Osteoblast (primary cell): ENCODE results near the gene USP49. TPM values are rescaled to one million over a fixed set of nuclear protein-coding genes. Genes with fewer than 3 reads are reported as not detected.

Experiments used
- DNase-seq: peaks from one replicate; pipeline ENCODE4 v3.0.0; 2011; ENCODE audit warnings: low spot score, mixed read lengths; ENCODE audit not compliant: insufficient read length; ENCODE audit errors: missing footprints
- H2AFZ ChIP-seq: 2 replicates; pipeline ENCODE4 v1.6.0; 2011; ENCODE audit warnings: mild to moderate bottlenecking, low read length
- H3K27ac ChIP-seq: 2 replicates; pipeline ENCODE4 v1.5.1; 2011; ENCODE audit warnings: mild to moderate bottlenecking, low read depth, low read length, moderate library complexity
- H3K27me3 ChIP-seq: 2 replicates; pipeline ENCODE4 v1.6.0; 2012; ENCODE audit warnings: mild to moderate bottlenecking, control low read depth, inconsistent platforms, low read length, moderate library complexity; ENCODE audit not compliant: insufficient read depth
- H3K36me3 ChIP-seq: 2 replicates; pipeline ENCODE4 v1.5.1; 2011; ENCODE audit warnings: mild to moderate bottlenecking, low read length, control low read depth, moderate library complexity; ENCODE audit not compliant: insufficient read depth
- H3K4me1 ChIP-seq: 2 replicates; pipeline ENCODE4 v1.5.1; 2011; ENCODE audit warnings: mild to moderate bottlenecking, low read length, control low read depth, moderate library complexity; ENCODE audit not compliant: insufficient read depth
- H3K4me2 ChIP-seq: 2 replicates; pipeline ENCODE4 v1.6.0; 2011; ENCODE audit warnings: mild to moderate bottlenecking, low read length; ENCODE audit not compliant: insufficient read depth
- H3K4me3 ChIP-seq: fragments of 200-600 bp; sonication (generic); 3 replicates; pipeline ENCODE4 v1.5.1; 2012; ENCODE audit warnings: mild to moderate bottlenecking, low read length, inconsistent platforms; ENCODE audit not compliant: insufficient read depth
- H3K79me2 ChIP-seq: 2 replicates; pipeline ENCODE4 v1.6.0; 2012; ENCODE audit warnings: mild to moderate bottlenecking, low read length, control low read depth, inconsistent platforms; ENCODE audit not compliant: insufficient read depth
- H3K9me3 ChIP-seq: 2 replicates; pipeline ENCODE4 v1.5.1; 2011; ENCODE audit warnings: low read depth, low read length, control low read depth
- H4K20me1 ChIP-seq: 2 replicates; pipeline ENCODE4 v1.6.0; 2012; ENCODE audit warnings: mild to moderate bottlenecking, low read length, control low read depth; ENCODE audit not compliant: insufficient read depth
- total RNA-seq: library from RNA; depleted of rRNA; stranded (reverse); fragments of >200 nt; gene quantifications from 2 replicates; pipeline ENCODE4 v1.2.3, GENCODE V29; 2012
- TF ChIP-seq, protein P1 (sequence below): IDR thresholded peaks from 2 replicates; pipeline ENCODE4 v1.5.1; 2011; ENCODE audit warnings: mild to moderate bottlenecking, low read depth, low read length, moderate library complexity; ENCODE audit errors: extremely low read depth

USP49 gene
- total RNA-seq, 1 donor, result 3.6 TPM

DNA sequence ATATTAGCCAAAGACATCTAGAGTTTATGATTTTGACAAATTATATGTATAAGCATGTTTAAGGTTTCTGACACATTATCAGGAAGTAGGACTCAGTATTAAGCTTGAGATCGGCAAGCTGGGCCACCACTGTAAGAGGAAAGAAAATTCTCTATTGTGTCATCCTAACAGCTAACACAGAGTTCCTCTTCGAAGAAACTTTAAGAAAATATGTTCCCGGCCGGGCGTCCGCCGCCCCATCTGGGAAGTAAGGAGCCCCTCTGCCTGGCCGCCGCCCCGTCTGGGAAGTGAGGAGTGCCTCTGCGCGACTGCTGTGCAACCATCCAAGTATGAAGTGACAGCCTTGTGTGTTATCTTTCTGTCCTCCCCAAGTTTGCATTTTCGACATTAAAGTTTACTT is 23.0 kb downstream of the USP49 start:
- H3K27ac ChIP-seq, result no peak overlapping the region
- H3K36me3 ChIP-seq, result no peaks in the 10 kb centered on the region
- H4K20me1 ChIP-seq, result no peaks in the 10 kb centered on the region
- no peak overlapping the region for H2AFZ ChIP-seq
- no peak for DNase-seq
- no peaks in the 10 kb centered on the region for H3K27me3 ChIP-seq
- H3K4me3 ChIP-seq, result no peak overlapping the region
- no peaks in the 10 kb centered on the region for H3K79me2 ChIP-seq
- TF ChIP-seq, protein P1, sequence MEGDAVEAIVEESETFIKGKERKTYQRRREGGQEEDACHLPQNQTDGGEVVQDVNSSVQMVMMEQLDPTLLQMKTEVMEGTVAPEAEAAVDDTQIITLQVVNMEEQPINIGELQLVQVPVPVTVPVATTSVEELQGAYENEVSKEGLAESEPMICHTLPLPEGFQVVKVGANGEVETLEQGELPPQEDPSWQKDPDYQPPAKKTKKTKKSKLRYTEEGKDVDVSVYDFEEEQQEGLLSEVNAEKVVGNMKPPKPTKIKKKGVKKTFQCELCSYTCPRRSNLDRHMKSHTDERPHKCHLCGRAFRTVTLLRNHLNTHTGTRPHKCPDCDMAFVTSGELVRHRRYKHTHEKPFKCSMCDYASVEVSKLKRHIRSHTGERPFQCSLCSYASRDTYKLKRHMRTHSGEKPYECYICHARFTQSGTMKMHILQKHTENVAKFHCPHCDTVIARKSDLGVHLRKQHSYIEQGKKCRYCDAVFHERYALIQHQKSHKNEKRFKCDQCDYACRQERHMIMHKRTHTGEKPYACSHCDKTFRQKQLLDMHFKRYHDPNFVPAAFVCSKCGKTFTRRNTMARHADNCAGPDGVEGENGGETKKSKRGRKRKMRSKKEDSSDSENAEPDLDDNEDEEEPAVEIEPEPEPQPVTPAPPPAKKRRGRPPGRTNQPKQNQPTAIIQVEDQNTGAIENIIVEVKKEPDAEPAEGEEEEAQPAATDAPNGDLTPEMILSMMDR, result no peak
- no peaks in the 10 kb centered on the region for H3K9me3 ChIP-seq
- no peaks in the 10 kb centered on the region for H3K4me1 ChIP-seq
- H3K4me2 ChIP-seq, result no peak overlapping the region

DNA sequence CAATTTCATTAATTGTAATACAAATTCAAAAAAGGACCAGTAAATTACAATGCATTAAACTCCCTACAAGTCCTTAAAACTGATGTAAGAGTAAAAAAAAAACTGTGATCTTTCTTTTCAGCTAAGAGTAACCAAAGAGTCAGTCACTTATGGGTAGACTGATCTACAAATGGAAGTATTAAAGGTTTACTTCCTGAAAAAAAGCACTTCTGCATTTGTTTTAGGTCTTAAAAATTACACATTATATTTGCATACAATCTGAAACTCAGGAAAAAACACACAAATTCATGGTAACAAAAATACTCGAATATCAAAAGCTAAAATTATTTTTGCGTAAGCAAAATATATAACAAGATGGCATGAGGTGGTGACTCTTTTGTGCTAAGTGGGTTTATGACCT is 23.5 kb downstream of the USP49 start:
- H3K9me3 ChIP-seq, result no peaks in the 10 kb centered on the region
- DNase-seq, result no peak
- no peaks in the 10 kb centered on the region for H4K20me1 ChIP-seq
- H3K36me3 ChIP-seq, result no peaks in the 10 kb centered on the region
- H3K4me2 ChIP-seq, result no peak overlapping the region
- H2AFZ ChIP-seq, result no peak overlapping the region
- no peaks in the 10 kb centered on the region for H3K4me1 ChIP-seq
- H3K4me3 ChIP-seq, result no peak overlapping the region
- no peak overlapping the region for H3K27ac ChIP-seq
- TF ChIP-seq, protein P1, result no peak
- no peaks in the 10 kb centered on the region for H3K79me2 ChIP-seq
- no peaks in the 10 kb centered on the region for H3K27me3 ChIP-seq

DNA sequence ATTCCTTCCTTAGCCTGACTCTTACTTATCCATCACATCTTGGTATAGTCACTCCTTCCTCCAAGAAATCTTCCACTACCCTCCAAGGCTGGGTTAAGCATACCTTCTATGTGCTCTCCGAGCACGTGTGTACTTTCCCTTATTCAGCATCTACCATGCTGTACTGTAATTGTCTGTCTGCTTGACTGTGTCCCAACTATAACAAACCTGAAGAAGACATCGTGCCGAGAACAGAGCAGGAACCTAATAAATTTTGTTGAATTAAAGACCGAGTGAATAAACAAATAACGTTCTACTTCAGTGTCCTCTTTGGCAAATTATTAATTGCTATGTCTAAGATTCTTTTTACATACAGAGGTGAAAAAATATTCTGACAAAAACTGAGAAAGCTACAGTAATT is 35.8 kb downstream of the USP49 start:
- no peak overlapping the region for H3K4me3 ChIP-seq
- no peaks in the 10 kb centered on the region for H3K4me1 ChIP-seq
- H3K27ac ChIP-seq, result no peak overlapping the region
- no peaks in the 10 kb centered on the region for H3K9me3 ChIP-seq
- H3K79me2 ChIP-seq, result no peaks in the 10 kb centered on the region
- no peaks in the 10 kb centered on the region for H3K36me3 ChIP-seq
- H2AFZ ChIP-seq, result no peak overlapping the region
- TF ChIP-seq, protein P1, result no peak
- no peaks in the 10 kb centered on the region for H3K27me3 ChIP-seq
- no peaks in the 10 kb centered on the region for H4K20me1 ChIP-seq
- no peak overlapping the region for H3K4me2 ChIP-seq
- DNase-seq, result peak; percentile 35

DNA sequence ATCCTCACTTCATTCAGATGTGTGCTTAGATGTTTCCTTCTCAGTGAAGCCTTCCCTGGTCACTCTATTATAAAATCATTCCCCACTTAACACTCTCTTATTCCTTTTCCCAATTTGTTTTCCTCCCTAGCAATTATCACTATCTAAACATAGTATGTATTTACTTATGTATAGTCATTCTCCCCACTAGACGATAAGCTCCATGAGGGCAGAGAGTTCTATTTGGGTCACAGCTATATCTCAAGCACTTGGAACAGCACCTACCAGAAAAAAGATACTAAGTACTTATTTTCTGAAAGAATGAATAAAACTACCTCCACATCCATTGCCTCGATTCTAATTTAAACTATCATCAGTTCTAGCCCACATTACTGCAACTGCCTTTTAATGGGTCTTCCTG is 36.5 kb downstream of the USP49 start:
- H3K27ac ChIP-seq, result no peak overlapping the region
- DNase-seq, result peak; percentile 42
- no peaks in the 10 kb centered on the region for H3K9me3 ChIP-seq
- H3K4me3 ChIP-seq, result no peak overlapping the region
- H3K4me1 ChIP-seq, result no peaks in the 10 kb centered on the region
- TF ChIP-seq, protein P1, result no peak
- no peak overlapping the region for H3K4me2 ChIP-seq
- no peaks in the 10 kb centered on the region for H3K79me2 ChIP-seq
- H4K20me1 ChIP-seq, result no peaks in the 10 kb centered on the region
- H3K27me3 ChIP-seq, result no peaks in the 10 kb centered on the region
- H2AFZ ChIP-seq, result no peak overlapping the region
- H3K36me3 ChIP-seq, result no peaks in the 10 kb centered on the region
